ENCODE measurements around the gene TTC16. TPM values are rescaled to one million over a fixed set of nuclear protein-coding genes. Genes with fewer than 3 reads are reported as not detected.

Gene TTC16
- polyA plus RNA-seq, 1 donor from 2014 or later = 0.11 TPM

DNA sequence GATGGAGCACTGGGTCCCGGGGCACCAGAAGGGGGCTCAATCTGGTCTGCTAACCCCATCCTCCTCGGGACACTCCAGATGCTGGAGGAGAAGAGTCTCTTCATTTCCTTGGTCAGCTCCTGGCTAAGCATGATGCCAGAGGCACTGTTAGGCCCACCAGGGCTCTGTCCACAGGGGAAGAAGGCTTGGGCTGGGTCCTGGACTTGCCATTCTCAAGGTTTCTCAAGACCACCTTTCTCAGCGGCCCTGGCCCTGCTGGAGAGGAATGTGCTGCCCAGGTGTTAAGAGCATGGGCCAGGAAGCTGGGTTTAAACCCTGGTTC is 54.7 kb downstream of the TTC16 start:
- Histone ChIP-seq H2AFZ (ENCODE audit: low read depth, low read length) (no peak overlapping the region), H3K9ac (ENCODE audit: low read length) (peak overlapping the region; percentile 56), H3K27me3 (ENCODE audit: insufficient read depth, low read depth, low read length) (no peaks in the 10 kb centered on the region), H3K4me3 (ENCODE audit: low read length) (peak overlapping the region; percentile 73), H3K4me2 (ENCODE audit: low read length) (peak overlapping the region; percentile 94), H3F3A (ENCODE audit: insufficient read depth, low read length, poor library complexity, severe bottlenecking) (no peaks in the 10 kb centered on the region), H3K27ac (ENCODE audit: low read length) (no peak overlapping the region), H4K20me1 (ENCODE audit: insufficient read depth) (no peaks in the 10 kb centered on the region), H3K79me2 (replicated peaks; ENCODE audit: insufficient read depth, low read length) (no peaks in the 10 kb centered on the region), H3K9me3 (ENCODE audit: low read length) (no peaks in the 10 kb centered on the region), H3K9me2 (ENCODE audit: insufficient read depth, low read length) (no peaks in the 10 kb centered on the region), H3K36me3 (ENCODE audit: insufficient read depth, low read length) (no peaks in the 10 kb centered on the region)
- TF ChIP-seq, protein P1, sequence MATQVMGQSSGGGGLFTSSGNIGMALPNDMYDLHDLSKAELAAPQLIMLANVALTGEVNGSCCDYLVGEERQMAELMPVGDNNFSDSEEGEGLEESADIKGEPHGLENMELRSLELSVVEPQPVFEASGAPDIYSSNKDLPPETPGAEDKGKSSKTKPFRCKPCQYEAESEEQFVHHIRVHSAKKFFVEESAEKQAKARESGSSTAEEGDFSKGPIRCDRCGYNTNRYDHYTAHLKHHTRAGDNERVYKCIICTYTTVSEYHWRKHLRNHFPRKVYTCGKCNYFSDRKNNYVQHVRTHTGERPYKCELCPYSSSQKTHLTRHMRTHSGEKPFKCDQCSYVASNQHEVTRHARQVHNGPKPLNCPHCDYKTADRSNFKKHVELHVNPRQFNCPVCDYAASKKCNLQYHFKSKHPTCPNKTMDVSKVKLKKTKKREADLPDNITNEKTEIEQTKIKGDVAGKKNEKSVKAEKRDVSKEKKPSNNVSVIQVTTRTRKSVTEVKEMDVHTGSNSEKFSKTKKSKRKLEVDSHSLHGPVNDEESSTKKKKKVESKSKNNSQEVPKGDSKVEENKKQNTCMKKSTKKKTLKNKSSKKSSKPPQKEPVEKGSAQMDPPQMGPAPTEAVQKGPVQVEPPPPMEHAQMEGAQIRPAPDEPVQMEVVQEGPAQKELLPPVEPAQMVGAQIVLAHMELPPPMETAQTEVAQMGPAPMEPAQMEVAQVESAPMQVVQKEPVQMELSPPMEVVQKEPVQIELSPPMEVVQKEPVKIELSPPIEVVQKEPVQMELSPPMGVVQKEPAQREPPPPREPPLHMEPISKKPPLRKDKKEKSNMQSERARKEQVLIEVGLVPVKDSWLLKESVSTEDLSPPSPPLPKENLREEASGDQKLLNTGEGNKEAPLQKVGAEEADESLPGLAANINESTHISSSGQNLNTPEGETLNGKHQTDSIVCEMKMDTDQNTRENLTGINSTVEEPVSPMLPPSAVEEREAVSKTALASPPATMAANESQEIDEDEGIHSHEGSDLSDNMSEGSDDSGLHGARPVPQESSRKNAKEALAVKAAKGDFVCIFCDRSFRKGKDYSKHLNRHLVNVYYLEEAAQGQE (IDR thresholded peaks at IDR 0.05; ENCODE audit: borderline replicate concordance) = no peak
- TF ChIP-seq POLR2AphosphoS5 (IDR thresholded peaks at IDR 0.05) (no peak), SMC3 (conservative IDR thresholded peaks at IDR 0.05; ENCODE audit: poor library complexity) (no peak), MXI1 (conservative IDR thresholded peaks at IDR 0.05; ENCODE audit: poor library complexity, severe bottlenecking) (no peak), TAF1 (IDR thresholded peaks at IDR 0.05; ENCODE audit: low read depth) (no peak), EZH2 (IDR thresholded peaks at IDR 0.05; ENCODE audit: borderline replicate concordance, insufficient read depth, low read length, poor library complexity, severe bottlenecking) (no peak), EP300 (conservative IDR thresholded peaks at IDR 0.05; ENCODE audit: poor library complexity, severe bottlenecking) (no peak), RAD21 (conservative IDR thresholded peaks at IDR 0.05) (no peak)

DNA sequence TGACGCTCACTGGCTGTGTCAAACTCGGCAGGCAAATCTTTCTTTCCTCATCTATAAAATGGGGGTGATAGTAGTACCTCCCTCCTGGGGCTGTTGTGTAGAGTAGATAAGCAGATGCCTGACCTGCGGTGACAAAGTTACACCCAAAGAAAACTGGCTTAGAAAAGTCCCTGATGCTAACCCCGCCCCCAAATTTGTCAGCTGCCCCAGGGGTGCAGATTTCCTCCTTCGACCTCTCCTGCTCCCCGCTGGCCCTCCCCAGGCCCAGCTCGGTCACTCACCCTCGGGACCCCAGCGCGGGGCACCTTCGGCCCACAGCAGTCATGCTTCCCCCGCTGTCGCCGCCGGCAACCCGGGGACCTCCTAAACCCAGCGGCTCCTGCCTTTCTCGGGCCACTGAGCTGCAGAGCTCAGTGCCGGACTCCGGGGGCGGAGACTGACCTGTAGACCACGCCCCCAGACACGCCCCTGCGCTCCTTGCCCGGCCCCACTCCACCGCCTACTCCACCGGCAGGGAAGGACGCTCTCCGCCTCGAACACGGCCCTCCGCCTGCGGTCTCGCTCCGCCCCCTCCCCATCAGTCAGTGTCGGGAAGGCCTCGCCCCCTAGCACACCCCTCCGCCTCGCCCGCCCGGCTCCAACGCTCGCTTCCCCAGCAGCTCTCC is 55.2 kb downstream of the TTC16 start:
- Histone ChIP-seq H4K20me1 (ENCODE audit: insufficient read depth) (no peaks in the 10 kb centered on the region), H3K9ac (ENCODE audit: low read length) (peak overlapping the region; percentile 56), H2AFZ (ENCODE audit: low read depth, low read length) (peak overlapping the region; percentile 56), H3K27ac (ENCODE audit: low read length) (peak overlapping the region; percentile 16), H3K79me2 (replicated peaks; ENCODE audit: insufficient read depth, low read length) (no peaks in the 10 kb centered on the region), H3K9me3 (ENCODE audit: low read length) (no peaks in the 10 kb centered on the region), H3K36me3 (ENCODE audit: insufficient read depth, low read length) (no peaks in the 10 kb centered on the region), H3K27me3 (ENCODE audit: insufficient read depth, low read depth, low read length) (no peaks in the 10 kb centered on the region), H3K4me3 (ENCODE audit: low read length) (peak overlapping the region; percentile 73), H3F3A (ENCODE audit: insufficient read depth, low read length, poor library complexity, severe bottlenecking) (no peaks in the 10 kb centered on the region), H3K9me2 (ENCODE audit: insufficient read depth, low read length) (no peaks in the 10 kb centered on the region), H3K4me2 (ENCODE audit: low read length) (peak overlapping the region; percentile 94)
- TF ChIP-seq POLR2AphosphoS5 (IDR thresholded peaks at IDR 0.05) (peak; percentile 24), EP300 (conservative IDR thresholded peaks at IDR 0.05; ENCODE audit: poor library complexity, severe bottlenecking) (no peak), TAF1 (IDR thresholded peaks at IDR 0.05; ENCODE audit: low read depth) (no peak), EZH2 (IDR thresholded peaks at IDR 0.05; ENCODE audit: borderline replicate concordance, insufficient read depth, low read length, poor library complexity, severe bottlenecking) (no peak), RAD21 (conservative IDR thresholded peaks at IDR 0.05) (no peak), SMC3 (conservative IDR thresholded peaks at IDR 0.05; ENCODE audit: poor library complexity) (no peak), MXI1 (conservative IDR thresholded peaks at IDR 0.05; ENCODE audit: poor library complexity, severe bottlenecking) (peak; percentile 36)
- TF ChIP-seq, protein P1 (IDR thresholded peaks at IDR 0.05; ENCODE audit: borderline replicate concordance) = no peak
- TF ChIP-seq, protein P2, sequence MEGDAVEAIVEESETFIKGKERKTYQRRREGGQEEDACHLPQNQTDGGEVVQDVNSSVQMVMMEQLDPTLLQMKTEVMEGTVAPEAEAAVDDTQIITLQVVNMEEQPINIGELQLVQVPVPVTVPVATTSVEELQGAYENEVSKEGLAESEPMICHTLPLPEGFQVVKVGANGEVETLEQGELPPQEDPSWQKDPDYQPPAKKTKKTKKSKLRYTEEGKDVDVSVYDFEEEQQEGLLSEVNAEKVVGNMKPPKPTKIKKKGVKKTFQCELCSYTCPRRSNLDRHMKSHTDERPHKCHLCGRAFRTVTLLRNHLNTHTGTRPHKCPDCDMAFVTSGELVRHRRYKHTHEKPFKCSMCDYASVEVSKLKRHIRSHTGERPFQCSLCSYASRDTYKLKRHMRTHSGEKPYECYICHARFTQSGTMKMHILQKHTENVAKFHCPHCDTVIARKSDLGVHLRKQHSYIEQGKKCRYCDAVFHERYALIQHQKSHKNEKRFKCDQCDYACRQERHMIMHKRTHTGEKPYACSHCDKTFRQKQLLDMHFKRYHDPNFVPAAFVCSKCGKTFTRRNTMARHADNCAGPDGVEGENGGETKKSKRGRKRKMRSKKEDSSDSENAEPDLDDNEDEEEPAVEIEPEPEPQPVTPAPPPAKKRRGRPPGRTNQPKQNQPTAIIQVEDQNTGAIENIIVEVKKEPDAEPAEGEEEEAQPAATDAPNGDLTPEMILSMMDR (IDR thresholded peaks at IDR 0.05; ENCODE audit: poor library complexity, severe bottlenecking) = no peak

All from neural cell (in vitro differentiated cells).